Measurements from ENCODE around the gene CAMK1D. TPM values are rescaled to one million over a fixed set of nuclear protein-coding genes. Genes with fewer than 3 reads are reported as not detected.
A peak's percentile ranks its signal among the peaks of the same experiment; 100 is the strongest.

Gene CAMK1D
- total and polyA plus RNA-seq, 2 of the 8 experiments (the other 6 are each of a cell fraction or from before 2014, with no cell fraction given): 3.5 to 10.6 TPM

DNA sequence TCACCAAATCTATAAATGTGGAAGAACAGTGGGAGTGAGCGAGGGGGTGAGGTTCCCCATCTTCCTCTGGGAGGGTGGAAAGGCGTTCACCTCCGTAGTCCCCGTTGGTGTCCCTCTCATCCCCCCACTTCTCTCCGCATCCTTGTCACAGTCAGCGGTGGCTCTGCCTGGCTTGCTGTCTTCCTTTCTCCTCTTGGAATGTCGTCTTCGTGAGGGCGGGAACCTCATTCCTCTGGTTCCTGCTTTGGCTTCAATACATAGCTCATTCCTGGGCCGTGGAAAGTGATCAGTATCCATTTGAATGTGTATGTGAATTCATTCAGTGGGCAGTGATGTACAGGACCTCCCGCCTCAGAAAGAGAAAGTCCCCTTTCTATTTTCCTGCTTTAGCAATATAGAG is 289.4 kb downstream of the CAMK1D start:
- Histone ChIP-seq H2BK15ac (ENCODE audit: low read length) (no peak overlapping the region), H3K27ac (ENCODE audit: low read depth, low read length) (no peak overlapping the region), H3K23ac (ENCODE audit: insufficient read length) (no peak overlapping the region), H3K23me2 (ENCODE audit: low read depth, low read length) (0 out of 2 replicates have a peak, but pooled peaks cover 3% of the 10 kb centered on the region), H3K4me1 (replicated peaks in 1 of 4; ENCODE audit: control insufficient read depth in 3 of 4, insufficient read depth in 4 of 4, low read length in 3 of 4) (peaks cover 4 to 11% (median 7%) of the 10 kb centered on the region in 4 experiments; a peak in 6 of 7 replicates), H2BK12ac (ENCODE audit: low read depth, low read length) (peak overlapping the region; percentile 95), H3K27me3 (replicated peaks in 1 of 4; ENCODE audit: control insufficient read depth in 3 of 4, extremely low read depth in 1 of 4, insufficient read depth in 3 of 4, low read length in 3 of 4) (no peaks in the 10 kb centered on the region), H3K36me3 (ENCODE audit: control insufficient read depth in 2 of 4, insufficient read depth in 4 of 4, low read length in 3 of 4) (no peaks in the 10 kb centered on the region), H2BK120ac (replicated peaks; ENCODE audit: low read depth, low read length) (no peak overlapping the region), H2AK5ac (ENCODE audit: low read depth, low read length) (no peak overlapping the region), H4K20me1 (replicated peaks in 1 of 2; ENCODE audit: control insufficient read depth in 1 of 2, insufficient read depth in 2 of 2, low read length in 2 of 2) (no peaks in the 10 kb centered on the region), H3K14ac (ENCODE audit: insufficient read length) (no peak overlapping the region), H2BK5ac (ENCODE audit: low read depth, low read length) (peak overlapping the region; percentile 75; the same call in 1 of the 2 replicates), H4K8ac (ENCODE audit: extremely low read depth, insufficient read depth, low read length) (no peak overlapping the region), H3K56ac (replicated peaks; ENCODE audit: insufficient read length, low read depth, low read length) (no peak overlapping the region), H3K4me2 (ENCODE audit: insufficient read depth in 1 of 2, low read depth in 2 of 2, low read length in 2 of 2) (peak overlapping the region; percentile 6 to 39; a peak in 3 of 4 replicates), H4K91ac (replicated peaks; ENCODE audit: insufficient read length, low read length) (no peak overlapping the region), H3K79me2 (ENCODE audit: control insufficient read depth in 1 of 2, insufficient read depth in 2 of 2, low read length in 2 of 2) (no peaks in the 10 kb centered on the region), H4K5ac (ENCODE audit: insufficient read length, low read depth, low read length) (no peak overlapping the region), H2AFZ (ENCODE audit: low read length) (no peak overlapping the region), H3K9me3 (ENCODE audit: insufficient read depth in 2 of 2, low read depth in 1 of 2, low read length in 1 of 2) (no peaks in the 10 kb centered on the region), H3K9ac (replicated peaks in 1 of 4; ENCODE audit: extremely low read depth in 1 of 4, low read depth in 3 of 4, low read length in 3 of 4) (no peak overlapping the region), H3K4me3 (ENCODE audit: extremely low read depth in 1 of 4, insufficient read depth in 2 of 4, low read depth in 3 of 4, low read length in 4 of 4) (no peak overlapping the region), H3K4ac (replicated peaks; ENCODE audit: insufficient read length, low read depth, low read length) (no peak overlapping the region), H3K18ac (ENCODE audit: extremely low read depth, low read length) (no peak overlapping the region), H2BK20ac (ENCODE audit: low read length) (no peak overlapping the region), H3K79me1 (ENCODE audit: low read depth, low read length) (no peaks in the 10 kb centered on the region; the same call in 1 of the 2 replicates)
- POLR2A ChIA-PET (ENCODE audit: partially characterized antibody): interaction anchor here (1.1 to 1.5 kb wide), 2 partner anchors 10 to 18 kb away, joined by 4 read pairs; no protein-coding TSS in a partner anchor
- peak; percentile 70 for FAIRE-seq
- CTCF ChIA-PET (ENCODE audit: partially characterized antibody): interaction anchor here (0.6 to 4.0 kb wide), 5 partner anchors 18 to 948 kb away, joined by 3 to 24 read pairs (median 3); no protein-coding TSS in a partner anchor
- TF ChIP-seq TEAD4 (IDR thresholded peaks at IDR 0.05; ENCODE audit: low read depth, low read length) (peak; percentile 89), ZNF274 (IDR thresholded peaks at IDR 0.05; ENCODE audit: borderline replicate concordance, extremely low read depth, low read length) (no peak)
- TF ChIP-seq, protein P1, sequence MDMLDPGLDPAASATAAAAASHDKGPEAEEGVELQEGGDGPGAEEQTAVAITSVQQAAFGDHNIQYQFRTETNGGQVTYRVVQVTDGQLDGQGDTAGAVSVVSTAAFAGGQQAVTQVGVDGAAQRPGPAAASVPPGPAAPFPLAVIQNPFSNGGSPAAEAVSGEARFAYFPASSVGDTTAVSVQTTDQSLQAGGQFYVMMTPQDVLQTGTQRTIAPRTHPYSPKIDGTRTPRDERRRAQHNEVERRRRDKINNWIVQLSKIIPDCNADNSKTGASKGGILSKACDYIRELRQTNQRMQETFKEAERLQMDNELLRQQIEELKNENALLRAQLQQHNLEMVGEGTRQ (IDR thresholded peaks at IDR 0.05; ENCODE audit: low read length): no peak
- DNase-seq (ENCODE audit: low read depth in 1 of 2, low spot score in 2 of 2): peak in 1 of 2 experiments; percentile 23
- WGBS, 2 experiments (ENCODE audit: extremely low coverage in 1 of 2, insufficient coverage in 1 of 2, insufficient read length in 1 of 2, insufficient replicate concordance in 2 of 2, low coverage in 1 of 2, low lambda C conversion rate in 2 of 2, missing lambda C conversion rate in 1 of 2): 67% methylated on average over 11 of the region's 11 CpGs; no CpG with 5 or more reads in 1 of the 2 experiments

Data from H1 (cell line).